ENCODE data around the gene UBR1. TPM values are rescaled to one million over a fixed set of nuclear protein-coding genes. Genes with fewer than 3 reads are reported as not detected.

The UBR1 gene
- total RNA-seq, 1 experiment from 2014 or later = 23.2 TPM

- intact Hi-C loops (cut with micrococcal nuclease; ENCODE audit: unreplicated experiment) = no loop called here
These were observed 19.9 kb downstream of the UBR1 start for GRCh38 chr15:43085921-43086320.

GRCh38 chr15:43082509-43082908 is 23.3 kb downstream of the UBR1 start:
- in situ Hi-C loops (cut with HindIII; ENCODE audit: low pct_unique_long_range_greater_than_20kb, low sequenced_read_pairs) = no loop called here
- ChIA-PET POLR2A (no interaction called here), CTCF (no interaction called here)
- H3K36me3 ChIP-seq (ENCODE audit: control insufficient read depth, insufficient read depth, low read length) = peaks cover 9% of the 10 kb centered on the region
- intact Hi-C loops (cut with micrococcal nuclease; ENCODE audit: unreplicated experiment) = no loop called here
- TF ChIP-seq TCF7L2 (IDR thresholded peaks at IDR 0.05; ENCODE audit: low read depth, low read length) (no peak), CTCF (IDR thresholded peaks at IDR 0.05) (no peak), POLR2AphosphoS5 (IDR thresholded peaks at IDR 0.05; ENCODE audit: low read depth, low read length) (no peak), SIN3A (IDR thresholded peaks at IDR 0.05; ENCODE audit: borderline replicate concordance, insufficient read depth, low read depth, low read length) (no peak), REST (IDR thresholded peaks at IDR 0.05; ENCODE audit: insufficient read depth in 1 of 2, low read depth in 2 of 2, low read length in 1 of 2) (no peak)
- no peaks in the 10 kb centered on the region for H3K4me1 ChIP-seq (ENCODE audit: control insufficient read depth, insufficient read depth, low read length)
- no peak for DNase-seq (ENCODE audit: low read depth, low spot score)
- no peak for ATAC-seq
- H3K4me3 ChIP-seq (ENCODE audit: low read depth in 2 of 2, low read length in 2 of 2) = no peak overlapping the region
- H3K27me3 ChIP-seq (ENCODE audit: control insufficient read depth, insufficient read depth, low read length) = no peaks in the 10 kb centered on the region
- no peaks in the 10 kb centered on the region for H3K9me3 ChIP-seq (ENCODE audit: control insufficient read depth, insufficient read depth, low read depth, low read length)
- BruUV-seq (replicated peaks) = no TSS peak
- H3K27ac ChIP-seq (ENCODE audit: low read length) = no peak overlapping the region

More at GRCh38 chr15:43085921-43086320, 19.9 kb downstream of the UBR1 start:
- no TSS peak for BruUV-seq (replicated peaks)
- DNase-seq (ENCODE audit: low read depth, low spot score) (no peak), ATAC-seq (no peak)
- no peaks in the 10 kb centered on the region for H3K27me3 ChIP-seq (ENCODE audit: control insufficient read depth, insufficient read depth, low read length)
- in situ Hi-C loops (cut with HindIII; ENCODE audit: low pct_unique_long_range_greater_than_20kb, low sequenced_read_pairs) = no loop called here
- H3K27ac ChIP-seq (ENCODE audit: low read length) = no peak overlapping the region
- POLR2A ChIA-PET = no interaction called here
- peaks cover 9% of the 10 kb centered on the region for H3K36me3 ChIP-seq (ENCODE audit: control insufficient read depth, insufficient read depth, low read length)
- CTCF ChIA-PET = no interaction called here
- H3K4me3 ChIP-seq (ENCODE audit: low read depth in 2 of 2, low read length in 2 of 2) = no peak overlapping the region
- H3K9me3 ChIP-seq (ENCODE audit: control insufficient read depth, insufficient read depth, low read depth, low read length) = no peaks in the 10 kb centered on the region
- H3K4me1 ChIP-seq (ENCODE audit: control insufficient read depth, insufficient read depth, low read length) = no peaks in the 10 kb centered on the region
- no peak for TF ChIP-seq CTCF (IDR thresholded peaks at IDR 0.05)
- TF ChIP-seq TCF7L2 (IDR thresholded peaks at IDR 0.05; ENCODE audit: low read depth, low read length) = no peak
- TF ChIP-seq POLR2AphosphoS5 (IDR thresholded peaks at IDR 0.05; ENCODE audit: low read depth, low read length) = no peak
